IMR-90 (cell line): ENCODE data around the gene PGF. TPM values are rescaled to one million over a fixed set of nuclear protein-coding genes. Genes with fewer than 3 reads are reported as not detected.

ENCODE experiments used
- ATAC-seq: fragments of 200-7000 bp; cut with Tn5 transposase; 2 replicates; pipeline ENCODE4 v1.9.1; 2020; ENCODE audit warnings: low read depth, mild to moderate bottlenecking, moderate library complexity
- BruUV-seq: library from RNA; stranded (reverse); fragments of 400-500 nt; replicated peaks from 2 replicates; lab custom pipeline; 2021; lab: Mats Ljungman, UMichigan
- CTCF ChIA-PET: fragments of 300-600 bp; formaldehyde crosslinking; extraction: SDS; loops from one replicate; lab custom pipeline; 2021; ENCODE audit warnings: antibody characterized with exemption; lab: Yijun Ruan, JAX
- POLR2A ChIA-PET: fragments of 300-600 bp; sonication (Branson Sonifier 250); formaldehyde crosslinking; loops from one replicate; lab custom pipeline; 2022; ENCODE audit warnings: antibody characterized with exemption; ENCODE audit not compliant: unreplicated experiment; lab: Charles Lee
- DNase-seq: peaks from one replicate; pipeline ENCODE4 v3.0.0; 2013
- H2AFZ ChIP-seq: replicated peaks from 2 replicates; pipeline ENCODE3; 2013; ENCODE audit warnings: low read length, mild to moderate bottlenecking; ENCODE audit not compliant: poor library complexity
- H2AK5ac ChIP-seq: 2 replicates; pipeline ENCODE4 v1.6.1; 2013; ENCODE audit warnings: low read depth, low read length, inconsistent platforms
- H2AK9ac ChIP-seq: replicated peaks from 2 replicates; pipeline ENCODE3; 2013; ENCODE audit warnings: mild to moderate bottlenecking, low read depth, low read length, moderate library complexity; ENCODE audit not compliant: poor library complexity
- H2BK120ac ChIP-seq: 2 replicates; pipeline ENCODE4 v1.6.1; 2013; ENCODE audit warnings: low read depth, low read length, inconsistent platforms
- H2BK15ac ChIP-seq: 3 replicates; pipeline ENCODE4 v1.6.1; 2013; ENCODE audit warnings: low read depth, low read length, inconsistent platforms
- H2BK20ac ChIP-seq: 2 replicates; pipeline ENCODE4 v1.6.1; 2013; ENCODE audit warnings: low read depth, mild to moderate bottlenecking, inconsistent platforms, low read length, moderate library complexity
- H2BK5ac ChIP-seq: 2 replicates; pipeline ENCODE4 v1.6.1; 2013; ENCODE audit warnings: mild to moderate bottlenecking, low read depth, low read length, inconsistent platforms; ENCODE audit not compliant: poor library complexity, severe bottlenecking
- H3K14ac ChIP-seq: replicated peaks from 2 replicates; pipeline ENCODE4 v1.6.1; 2013; ENCODE audit warnings: low read depth, low read length, inconsistent platforms
- H3K18ac ChIP-seq: 2 replicates; pipeline ENCODE4 v1.6.1; 2013; ENCODE audit warnings: low read depth, low read length, control low read depth
- H3K23ac ChIP-seq: 2 replicates; pipeline ENCODE4 v1.6.1; 2013; ENCODE audit warnings: low read depth, low read length, inconsistent platforms
- H3K27ac ChIP-seq: 2 replicates; pipeline ENCODE4 v1.5.1; 2013; ENCODE audit warnings: mild to moderate bottlenecking, control low read depth, low read length; ENCODE audit not compliant: insufficient read depth
- H3K27me3 ChIP-seq: 2 replicates; pipeline ENCODE4 v1.6.1; 2013; ENCODE audit warnings: low read length; ENCODE audit not compliant: control insufficient read depth, insufficient read depth
- H3K36me3 ChIP-seq: 2 replicates; pipeline ENCODE4 v1.6.1; 2013; ENCODE audit warnings: low read length, mixed read lengths; ENCODE audit not compliant: control insufficient read depth, insufficient read depth
- H3K4ac ChIP-seq: 2 replicates; pipeline ENCODE4 v1.6.1; 2013; ENCODE audit warnings: low read depth, low read length, inconsistent platforms
- H3K4me1 ChIP-seq: 2 replicates; pipeline ENCODE4 v1.6.1; 2013; ENCODE audit warnings: low read length, mixed read lengths; ENCODE audit not compliant: control insufficient read depth, insufficient read depth
- H3K4me2 ChIP-seq: 2 replicates; pipeline ENCODE4 v1.6.1; 2013; ENCODE audit warnings: low read depth, mild to moderate bottlenecking, control low read depth, low read length, moderate library complexity
- H3K4me3 ChIP-seq: 2 replicates; pipeline ENCODE4 v1.5.1; 2013; ENCODE audit warnings: low read depth, mild to moderate bottlenecking, control low read depth, low read length, moderate library complexity; ENCODE audit not compliant: insufficient read depth
- H3K56ac ChIP-seq: 2 replicates; pipeline ENCODE4 v1.6.1; 2013; ENCODE audit warnings: low read length, inconsistent platforms; ENCODE audit not compliant: insufficient read depth; ENCODE audit errors: extremely low read depth
- H3K79me1 ChIP-seq, 2 experiments: 2 replicates each; pipeline ENCODE4 v1.6.1; 2013; ENCODE audit warnings: low read length in 2 of 2, inconsistent platforms in 1 of 2, low read depth in 1 of 2
- H3K9ac ChIP-seq: 2 replicates; pipeline ENCODE4 v1.6.1; 2013; ENCODE audit warnings: low read depth, low read length, control low read depth
- H3K9me1 ChIP-seq: 2 replicates; pipeline ENCODE4 v1.6.1; 2013; ENCODE audit warnings: low read length, inconsistent platforms; ENCODE audit not compliant: insufficient read depth
- H3K9me3 ChIP-seq: 2 replicates; pipeline ENCODE4 v1.6.1; 2013; ENCODE audit warnings: low read length; ENCODE audit not compliant: control insufficient read depth, insufficient read depth
- H4K20me1 ChIP-seq: 2 replicates; pipeline ENCODE4 v1.6.1; 2013; ENCODE audit warnings: low read length, inconsistent platforms; ENCODE audit not compliant: insufficient read depth
- H4K5ac ChIP-seq: 2 replicates; pipeline ENCODE4 v1.6.1; 2013; ENCODE audit warnings: mild to moderate bottlenecking, low read depth, low read length, control low read depth
- H4K8ac ChIP-seq, 2 experiments: 2 replicates each; pipeline ENCODE4 v1.6.1; 2013; ENCODE audit warnings: low read depth in 2 of 2, low read length in 2 of 2, control low read depth in 1 of 2, inconsistent platforms in 1 of 2
- H4K91ac ChIP-seq: 2 replicates; pipeline ENCODE4 v1.6.1; 2013; ENCODE audit warnings: low read depth, low read length, inconsistent platforms; ENCODE audit not compliant: insufficient read depth
- MXI1 ChIP-seq: IDR thresholded peaks from 2 replicates; pipeline ENCODE4 v1.6.1; 2012; ENCODE audit warnings: low read depth, mild to moderate bottlenecking, low read length, moderate library complexity, borderline replicate concordance
- WGBS, 2 experiments: methylation state at CpG; one replicate each; pipeline versions ENCODE4 v1.1.5 to v1.1.7; 2013; ENCODE audit warnings: missing lambda C conversion rate in 2 of 2; ENCODE audit not compliant: insufficient read length in 1 of 2; ENCODE audit errors: extremely low coverage in 2 of 2; 5-methylcytosine and 5-hydroxymethylcytosine counted together
- dilution Hi-C: fragments of 300-500 bp; cut with HindIII; formaldehyde crosslinking; loops from one replicate; pipeline ENCODE4 v1.14.3; 2018; ENCODE audit warnings: low sequenced_read_pairs; ENCODE audit not compliant: unreplicated experiment
- in situ Hi-C: fragments of 300-500 bp; cut with MboI; formaldehyde crosslinking; loops from 3 replicates; pipeline ENCODE4 v1.14.3; 2019; ENCODE audit warnings: low sequenced_read_pairs, inconsistent platforms, mixed read lengths
- intact Hi-C: fragments of 100-400 bp; cut with micrococcal nuclease; formaldehyde crosslinking; loops from 2 replicates; pipeline ENCODE4 v1.10.0; 2022
- polyA plus RNA-seq, 3 experiments: library from polyadenylated mRNA; depleted of rRNA; stranded (reverse); fragments of >200 nt; gene quantifications; 2 replicates each; pipeline ENCODE4 v1.2.3, GENCODE V29; 2012; ENCODE audit warnings: low replicate concordance in 1 of 3
- total RNA-seq: library from RNA; depleted of rRNA; stranded (reverse); fragments of >200 nt; gene quantifications from 2 replicates; pipeline ENCODE4 v1.2.3, GENCODE V29; 2012

PGF gene
- total and polyA plus RNA-seq, 2 of the 4 experiments (the other 2 are of a cell fraction), result 0.36 to 0.39 TPM

DNA sequence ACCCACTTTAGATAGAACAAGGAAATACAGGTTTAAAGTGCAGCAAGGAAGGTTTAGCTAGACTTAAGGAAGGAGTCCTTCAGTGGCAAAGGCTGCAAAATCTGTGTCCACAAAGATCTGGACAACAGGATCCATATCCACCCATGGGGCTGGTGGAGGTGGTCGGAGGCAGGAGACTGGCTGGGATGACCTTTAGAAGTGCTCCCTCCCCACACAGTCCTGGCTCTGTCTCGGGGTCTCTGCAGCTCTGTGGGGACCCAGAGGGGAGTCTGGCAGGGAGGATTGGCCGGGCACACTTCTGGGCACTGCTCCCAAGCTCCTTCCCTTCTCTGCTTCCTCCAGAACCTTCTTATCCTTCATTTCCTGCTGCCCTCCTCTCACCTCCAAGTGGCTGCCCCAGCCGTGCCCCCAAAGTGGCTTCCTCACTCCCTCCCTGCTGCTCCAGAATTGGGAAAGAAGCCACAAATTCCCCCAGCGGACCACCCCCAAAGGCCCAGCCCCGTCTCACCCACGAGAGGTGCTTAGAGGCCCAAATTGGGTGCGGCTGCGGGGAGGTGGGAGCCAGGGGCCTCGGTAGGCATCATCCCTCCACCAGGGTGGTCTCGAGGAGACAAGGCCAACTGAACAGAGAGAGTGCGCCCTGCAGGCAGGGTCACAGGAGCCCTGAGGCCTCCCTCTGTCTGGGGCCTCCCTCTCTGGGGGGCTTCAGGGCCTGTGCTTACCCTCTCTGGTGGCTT lies 21.9 kb upstream of the PGF start:
- no peak overlapping the region for H4K91ac ChIP-seq
- POLR2A ChIA-PET, result no interaction called here
- no peak overlapping the region for H2BK15ac ChIP-seq
- no peak overlapping the region for H3K18ac ChIP-seq
- H2BK5ac ChIP-seq, result no peak overlapping the region
- H3K4ac ChIP-seq, result no peak overlapping the region
- no peak overlapping the region for H3K9ac ChIP-seq
- H2AK5ac ChIP-seq, result no peak overlapping the region
- ATAC-seq (no peak), DNase-seq (no peak)
- CTCF ChIA-PET, result interaction anchor here (0.7 kb wide), 1 partner anchor 13 kb away, joined by 3 read pairs; no protein-coding TSS in a partner anchor
- H3K4me2 ChIP-seq, result no peak overlapping the region
- no peak overlapping the region for H4K5ac ChIP-seq
- no peak overlapping the region for H3K23ac ChIP-seq
- H3K27ac ChIP-seq, result no peak overlapping the region
- in situ Hi-C loops (no loop called here), intact Hi-C loops (no loop called here), dilution Hi-C loops (no loop called here)
- no TSS peak for BruUV-seq
- no peak overlapping the region for H4K8ac ChIP-seq
- H3K4me3 ChIP-seq, result no peak overlapping the region
- no peak overlapping the region for H2AFZ ChIP-seq
- H3K27me3 ChIP-seq, result peaks cover 2% of the 10 kb centered on the region; the same call in 1 of the 2 replicates
- H2BK20ac ChIP-seq, result no peak overlapping the region
- no peaks in the 10 kb centered on the region for H3K79me1 ChIP-seq
- no peak overlapping the region for H3K14ac ChIP-seq
- no peak overlapping the region for H2BK120ac ChIP-seq
- no peak overlapping the region for H3K56ac ChIP-seq
- no peak overlapping the region for H2AK9ac ChIP-seq
- 65% methylated on average over 3 of the region's 12 CpGs; no CpG with 5 or more reads in 1 of the 2 experiments for WGBS, 2 experiments
- no peaks in the 10 kb centered on the region for H4K20me1 ChIP-seq
- H3K4me1 ChIP-seq, result peaks cover 15% of the 10 kb centered on the region
- peaks cover 9% of the 10 kb centered on the region; the same call in 1 of the 2 replicates for H3K9me1 ChIP-seq
- H3K9me3 ChIP-seq, result no peaks in the 10 kb centered on the region
- no peak for TF ChIP-seq MXI1
- no peaks in the 10 kb centered on the region for H3K36me3 ChIP-seq
